CD4-positive, alpha-beta T cell (primary cell): Measurements from ENCODE around the gene MARCHF3. TPM values are rescaled to one million over a fixed set of nuclear protein-coding genes. Genes with fewer than 3 reads are reported as not detected.

Experiments used
- ATAC-seq: fragments of 200-7000 bp; cut with Tn5 transposase; one replicate; pipeline ENCODE4 v1.10.0; 2022; ENCODE audit warnings: mild to moderate bottlenecking; ENCODE audit not compliant: poor library complexity
- CTCF ChIA-PET: fragments of 350-600 bp; sonication (Branson Sonifier 250); formaldehyde crosslinking; loops from one replicate; lab custom pipeline; 2021; ENCODE audit warnings: antibody characterized with exemption, inconsistent platforms; lab: Charles Lee
- POLR2A ChIA-PET: fragments of 350-600 bp; sonication (Branson Sonifier 250); formaldehyde crosslinking; loops from one replicate; lab custom pipeline; 2021; ENCODE audit warnings: antibody characterized with exemption, inconsistent platforms; lab: Charles Lee
- DNase-seq, 14 experiments: peaks; one replicate each; pipeline ENCODE4 v3.0.0-alpha.2; 2013 to 2020; ENCODE audit warnings: mixed read lengths in 2 of 14
- H3K27ac ChIP-seq, 2 donors: one replicate each; pipeline versions ENCODE4 v1.5.1 to v1.7.0; 2013; ENCODE audit warnings: low read length in 2 of 2, low read depth in 1 of 2, mild to moderate bottlenecking in 1 of 2
- H3K27me3 ChIP-seq, 2 experiments: 1 replicate in 1 of 2; 2 replicates in 1 of 2; pipeline versions ENCODE4 v1.6.1 to v1.7.0; 2013; ENCODE audit warnings: low read length in 2 of 2, control low read depth in 1 of 2, mild to moderate bottlenecking in 1 of 2, moderate library complexity in 1 of 2; ENCODE audit not compliant: insufficient read depth in 2 of 2, control insufficient read depth in 1 of 2
- H3K36me3 ChIP-seq: one replicate; pipeline ENCODE4 v1.6.1; 2013; ENCODE audit warnings: low read length, control low read depth; ENCODE audit not compliant: insufficient read depth
- H3K4me1 ChIP-seq: one replicate; pipeline ENCODE4 v1.6.1; 2013; ENCODE audit warnings: low read length, control low read depth; ENCODE audit not compliant: insufficient read depth
- H3K4me3 ChIP-seq: one replicate; pipeline ENCODE4 v1.5.1; 2013; ENCODE audit warnings: mild to moderate bottlenecking, low read length, moderate library complexity
- H3K9me3 ChIP-seq, 2 experiments: 1 replicate in 1 of 2; 2 replicates in 1 of 2; pipeline versions ENCODE4 v1.6.1 to v1.7.0; 2013; ENCODE audit warnings: low read length in 2 of 2, mild to moderate bottlenecking in 2 of 2, control low read depth in 1 of 2, moderate library complexity in 1 of 2; ENCODE audit not compliant: control insufficient read depth in 1 of 2, insufficient read depth in 1 of 2
- H3K27ac Mint-ChIP-seq: one replicate; pipeline ENCODE4 v1.8.0; 2020; ENCODE audit warnings: mixed read lengths
- H3K27me3 Mint-ChIP-seq: one replicate; pipeline ENCODE4 v1.8.0; 2021; ENCODE audit warnings: mixed read lengths
- H3K36me3 Mint-ChIP-seq: one replicate; pipeline ENCODE4 v1.8.0; 2021; ENCODE audit warnings: low read depth, mixed read lengths
- H3K4me1 Mint-ChIP-seq: one replicate; pipeline ENCODE4 v1.8.0; 2021; ENCODE audit warnings: low read depth, mixed read lengths
- H3K4me3 Mint-ChIP-seq: one replicate; pipeline ENCODE4 v1.8.0; 2020; ENCODE audit warnings: mild to moderate bottlenecking, mixed read lengths
- H3K9me3 Mint-ChIP-seq: one replicate; pipeline ENCODE4 v1.8.0; 2020; ENCODE audit warnings: mixed read lengths
- intact Hi-C, 2 experiments: fragments of 100-400 bp; cut with DNase I in 1 of 2; cut with micrococcal nuclease in 1 of 2; formaldehyde crosslinking; loops; one replicate each; pipeline versions ENCODE4 v1.15.1 to v1.9.0; 2023 to 2025; cut with DNase I, micrococcal nuclease
- total RNA-seq, 174 experiments: library from RNA in 2 of 174; stranded (reverse) in 2 of 174; gene quantifications; one replicate each; pipeline ENCODE4 v1.2.3 and lab custom pipeline; 2021 to 2026
- TF ChIP-seq, protein P1 (sequence below): fragments of 200-600 bp; IDR thresholded peaks from one replicate; pipeline ENCODE4 v1.8.0; 2022; ENCODE audit warnings: antibody characterized with exemption, mild to moderate bottlenecking

Gene MARCHF3
- total RNA-seq, 2 experiments from 2014 or later = 5.2 to 6.2 TPM

GRCh38 chr5:126965061-126965475, 65.3 kb downstream of the MARCHF3 start:
- no peaks in the 10 kb centered on the region for H3K36me3 ChIP-seq
- no peaks in the 10 kb centered on the region for H3K9me3 Mint-ChIP-seq
- H3K27me3 Mint-ChIP-seq = no peaks in the 10 kb centered on the region
- H3K4me3 ChIP-seq = no peak overlapping the region
- H3K4me1 ChIP-seq = no peaks in the 10 kb centered on the region
- no peak overlapping the region for H3K27ac ChIP-seq
- H3K36me3 Mint-ChIP-seq = no peaks in the 10 kb centered on the region
- TF ChIP-seq, protein P1, sequence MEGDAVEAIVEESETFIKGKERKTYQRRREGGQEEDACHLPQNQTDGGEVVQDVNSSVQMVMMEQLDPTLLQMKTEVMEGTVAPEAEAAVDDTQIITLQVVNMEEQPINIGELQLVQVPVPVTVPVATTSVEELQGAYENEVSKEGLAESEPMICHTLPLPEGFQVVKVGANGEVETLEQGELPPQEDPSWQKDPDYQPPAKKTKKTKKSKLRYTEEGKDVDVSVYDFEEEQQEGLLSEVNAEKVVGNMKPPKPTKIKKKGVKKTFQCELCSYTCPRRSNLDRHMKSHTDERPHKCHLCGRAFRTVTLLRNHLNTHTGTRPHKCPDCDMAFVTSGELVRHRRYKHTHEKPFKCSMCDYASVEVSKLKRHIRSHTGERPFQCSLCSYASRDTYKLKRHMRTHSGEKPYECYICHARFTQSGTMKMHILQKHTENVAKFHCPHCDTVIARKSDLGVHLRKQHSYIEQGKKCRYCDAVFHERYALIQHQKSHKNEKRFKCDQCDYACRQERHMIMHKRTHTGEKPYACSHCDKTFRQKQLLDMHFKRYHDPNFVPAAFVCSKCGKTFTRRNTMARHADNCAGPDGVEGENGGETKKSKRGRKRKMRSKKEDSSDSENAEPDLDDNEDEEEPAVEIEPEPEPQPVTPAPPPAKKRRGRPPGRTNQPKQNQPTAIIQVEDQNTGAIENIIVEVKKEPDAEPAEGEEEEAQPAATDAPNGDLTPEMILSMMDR = no peak
- no peak overlapping the region for H3K4me3 Mint-ChIP-seq
- peaks cover 4% of the 10 kb centered on the region for H3K4me1 Mint-ChIP-seq
- no peak for DNase-seq
- intact Hi-C loops = loop anchor here in 1 of 2 experiments (10.0 kb wide), 1 partner anchor 350 kb away; no protein-coding TSS in a partner anchor
- POLR2A ChIA-PET = no interaction called here
- no peak for ATAC-seq
- H3K9me3 ChIP-seq = no peaks in the 10 kb centered on the region
- CTCF ChIA-PET = interaction anchor here (0.6 kb wide), 1 partner anchor 456 kb away, joined by 3 read pairs; no protein-coding TSS in a partner anchor
- no peak overlapping the region for H3K27ac Mint-ChIP-seq
- no peaks in the 10 kb centered on the region for H3K27me3 ChIP-seq

GRCh38 chr5:126963822-126964375, 66.5 kb downstream of the MARCHF3 start:
- H3K4me1 ChIP-seq = no peaks in the 10 kb centered on the region
- TF ChIP-seq, protein P1 = no peak
- DNase-seq = no peak
- Mint-ChIP-seq H3K27ac (no peak overlapping the region), H3K9me3 (no peaks in the 10 kb centered on the region), H3K4me3 (no peak overlapping the region), H3K36me3 (no peaks in the 10 kb centered on the region), H3K4me1 (peaks cover 4% of the 10 kb centered on the region), H3K27me3 (no peaks in the 10 kb centered on the region)
- POLR2A ChIA-PET = interaction anchor here (1.2 kb wide), 1 partner anchor 9 kb away, joined by 4 read pairs; no protein-coding TSS in a partner anchor
- H3K4me3 ChIP-seq = no peak overlapping the region
- intact Hi-C loops = loop anchor here (1.0 to 10.0 kb wide), 2 partner anchors 350 to 351 kb away; no protein-coding TSS in a partner anchor
- CTCF ChIA-PET = no interaction called here
- no peak overlapping the region for H3K27ac ChIP-seq
- H3K36me3 ChIP-seq = no peaks in the 10 kb centered on the region
- H3K9me3 ChIP-seq = no peaks in the 10 kb centered on the region
- ATAC-seq = no peak
- H3K27me3 ChIP-seq = no peaks in the 10 kb centered on the region

- Mint-ChIP-seq H3K36me3 (no peaks in the 10 kb centered on the region), H3K27me3 (no peaks in the 10 kb centered on the region), H3K9me3 (no peaks in the 10 kb centered on the region), H3K4me1 (peaks cover 4% of the 10 kb centered on the region), H3K4me3 (no peak overlapping the region), H3K27ac (no peak overlapping the region)
- no peak for DNase-seq
- TF ChIP-seq, protein P1 = no peak
- ATAC-seq = no peak
- Histone ChIP-seq H3K36me3 (no peaks in the 10 kb centered on the region), H3K4me3 (no peak overlapping the region), H3K27me3 (no peaks in the 10 kb centered on the region), H3K9me3 (no peaks in the 10 kb centered on the region), H3K4me1 (no peaks in the 10 kb centered on the region), H3K27ac (no peak overlapping the region)
- CTCF ChIA-PET = no interaction called here
- POLR2A ChIA-PET = no interaction called here
- intact Hi-C loops = loop anchor here in 1 of 2 experiments (10.0 kb wide), 1 partner anchor 353 kb away; no protein-coding TSS in a partner anchor
Measured at GRCh38 chr5:126961702-126962101, 68.7 kb downstream of the MARCHF3 start.
